GM18951 (cell line): ENCODE measurements around the gene RNF145.

Source experiments
- POLR2A ChIP-seq: IDR thresholded peaks from 4 replicates; pipeline ENCODE4 v1.6.1; 2011; ENCODE audit warnings: mild to moderate bottlenecking; ENCODE audit not compliant: insufficient read length, insufficient read depth; ENCODE audit errors: extremely low read depth
- in situ Hi-C: fragments of 300-500 bp; cut with MboI; formaldehyde crosslinking; loops from one replicate; pipeline ENCODE4 v1.12.0; 2022; ENCODE audit warnings: low sequenced_read_pairs, mixed read lengths, inconsistent platforms; ENCODE audit not compliant: unreplicated experiment

RNF145 gene

GRCh38 chr5:159189310-159189709, 20.0 kb downstream of the RNF145 start:
- TF ChIP-seq POLR2A = no peak
- in situ Hi-C loops = no loop called here

- in situ Hi-C loops = no loop called here
Observed at GRCh38 chr5:159187719-159188118, 21.6 kb downstream of the RNF145 start.

GRCh38 chr5:159186319-159186718, 23.0 kb downstream of the RNF145 start:
- in situ Hi-C loops = no loop called here
- no peak for TF ChIP-seq POLR2A

More at GRCh38 chr5:159187719-159188118, 21.6 kb downstream of the RNF145 start:
- TF ChIP-seq POLR2A = no peak

- in situ Hi-C loops = no loop called here
- no peak for TF ChIP-seq POLR2A
Observed at GRCh38 chr5:159185773-159186172, 23.6 kb downstream of the RNF145 start.

GRCh38 chr5:159184858-159185381, 24.4 kb downstream of the RNF145 start:
- no peak for TF ChIP-seq POLR2A
- in situ Hi-C loops = no loop called here

GRCh38 chr5:159184236-159184635, 25.1 kb downstream of the RNF145 start:
- no peak for TF ChIP-seq POLR2A
- in situ Hi-C loops = no loop called here

- in situ Hi-C loops = no loop called here
- TF ChIP-seq POLR2A = no peak
Observed at GRCh38 chr5:159183247-159183646, 26.1 kb downstream of the RNF145 start.

- in situ Hi-C loops = no loop called here
- no peak for TF ChIP-seq POLR2A
Observed at GRCh38 chr5:159182691-159183090, 26.7 kb downstream of the RNF145 start.

- in situ Hi-C loops = no loop called here
- TF ChIP-seq POLR2A = no peak
Observed at GRCh38 chr5:159181651-159182050, 27.7 kb downstream of the RNF145 start.

- no peak for TF ChIP-seq POLR2A
- in situ Hi-C loops = no loop called here
Observed at GRCh38 chr5:159181152-159181551, 28.2 kb downstream of the RNF145 start.

GRCh38 chr5:159179529-159180305, 29.6 kb downstream of the RNF145 start:
- in situ Hi-C loops = no loop called here

GRCh38 chr5:159178978-159179377, 30.4 kb downstream of the RNF145 start:
- in situ Hi-C loops = no loop called here
- TF ChIP-seq POLR2A = no peak

More at GRCh38 chr5:159179529-159180305, 29.6 kb downstream of the RNF145 start:
- no peak for TF ChIP-seq POLR2A

- TF ChIP-seq POLR2A = no peak
- in situ Hi-C loops = no loop called here
Observed at GRCh38 chr5:159175547-159175946, 33.8 kb downstream of the RNF145 start.

- in situ Hi-C loops = loop anchor here (25.0 kb wide), 1 partner anchor 813 kb away; no protein-coding TSS in a partner anchor
- no peak for TF ChIP-seq POLR2A
Observed at GRCh38 chr5:159174511-159175168, 34.7 kb downstream of the RNF145 start.

- no peak for TF ChIP-seq POLR2A
- in situ Hi-C loops = loop anchor here (25.0 kb wide), 1 partner anchor 816 kb away; no protein-coding TSS in a partner anchor
Observed at GRCh38 chr5:159171274-159171673, 38.1 kb downstream of the RNF145 start.
